ENCODE results near the gene STXBP6. TPM values are rescaled to one million over a fixed set of nuclear protein-coding genes. Genes with fewer than 3 reads are reported as not detected.

Gene STXBP6
- total RNA-seq, 1 donor from 2014 or later, result 29.4 TPM

- ATAC-seq (peak in 1 of 2 donors; percentile 46), DNase-seq (no peak)
- no peaks in the 10 kb centered on the region for H3K9me3 ChIP-seq
- peak overlapping the region; percentile 20 for H3K27ac ChIP-seq
- H3K27me3 ChIP-seq (ENCODE audit: low read depth), result no peaks in the 10 kb centered on the region
- H3K36me3 ChIP-seq, result no peaks in the 10 kb centered on the region
- TF ChIP-seq CTCF (IDR thresholded peaks at IDR 0.05), result no peak
- peaks cover 33% of the 10 kb centered on the region for H3K4me1 ChIP-seq
- H3K4me3 ChIP-seq, result no peak overlapping the region
- intact Hi-C loops (cut with DNase I), result no loop called here
Measured at GRCh38 chr14:24875991-24876878, 173.7 kb downstream of the STXBP6 start.

GRCh38 chr14:24875203-24875838 is 174.6 kb downstream of the STXBP6 start:
- no peak for TF ChIP-seq CTCF (IDR thresholded peaks at IDR 0.05)
- Histone ChIP-seq H3K4me1 (peaks cover 33% of the 10 kb centered on the region), H3K27me3 (ENCODE audit: low read depth) (no peaks in the 10 kb centered on the region), H3K36me3 (no peaks in the 10 kb centered on the region), H3K4me3 (no peak overlapping the region), H3K9me3 (no peaks in the 10 kb centered on the region), H3K27ac (no peak overlapping the region)
- DNase-seq (no peak), ATAC-seq (no peak)
- intact Hi-C loops (cut with DNase I), result no loop called here

- no peaks in the 10 kb centered on the region for H3K27me3 ChIP-seq (ENCODE audit: low read depth)
- peaks cover 33% of the 10 kb centered on the region for H3K4me1 ChIP-seq
- TF ChIP-seq CTCF (IDR thresholded peaks at IDR 0.05), result no peak
- DNase-seq, result no peak
- no peaks in the 10 kb centered on the region for H3K9me3 ChIP-seq
- intact Hi-C loops (cut with DNase I), result no loop called here
- no peaks in the 10 kb centered on the region for H3K36me3 ChIP-seq
- no peak for ATAC-seq
- H3K27ac ChIP-seq, result no peak overlapping the region
- H3K4me3 ChIP-seq, result no peak overlapping the region
Measured at GRCh38 chr14:24874514-24875202, 175.3 kb downstream of the STXBP6 start.

GRCh38 chr14:24873551-24873950 is 176.4 kb downstream of the STXBP6 start:
- DNase-seq, result no peak
- no peak overlapping the region for H3K4me3 ChIP-seq
- H3K9me3 ChIP-seq, result no peaks in the 10 kb centered on the region
- H3K27ac ChIP-seq, result no peak overlapping the region
- intact Hi-C loops (cut with DNase I), result no loop called here
- no peaks in the 10 kb centered on the region for H3K36me3 ChIP-seq
- no peak for ATAC-seq
- H3K27me3 ChIP-seq (ENCODE audit: low read depth), result no peaks in the 10 kb centered on the region
- TF ChIP-seq CTCF (IDR thresholded peaks at IDR 0.05), result no peak
- peaks cover 33% of the 10 kb centered on the region for H3K4me1 ChIP-seq

- ATAC-seq, result no peak
- intact Hi-C loops (cut with DNase I), result no loop called here
Measured at GRCh38 chr14:24870949-24871701, 178.8 kb downstream of the STXBP6 start.

More at GRCh38 chr14:24870949-24871701, 178.8 kb downstream of the STXBP6 start:
- no peak for DNase-seq
- H3K27ac ChIP-seq, result no peak overlapping the region
- no peaks in the 10 kb centered on the region for H3K9me3 ChIP-seq
- H3K27me3 ChIP-seq (ENCODE audit: low read depth), result no peaks in the 10 kb centered on the region
- H3K4me1 ChIP-seq, result peaks cover 19% of the 10 kb centered on the region
- no peaks in the 10 kb centered on the region for H3K36me3 ChIP-seq
- H3K4me3 ChIP-seq, result no peak overlapping the region
- no peak for TF ChIP-seq CTCF (IDR thresholded peaks at IDR 0.05)

Measured in lower lobe of right lung (tissue), 2 donors.